Smooth muscle cell (in vitro differentiated cells): Measurements from ENCODE around the gene RHOH. TPM values are rescaled to one million over a fixed set of nuclear protein-coding genes. Genes with fewer than 3 reads are reported as not detected.

Source experiments
- DNase-seq: peaks from one replicate; lab custom pipeline; 2025; ENCODE audit not compliant: unreplicated experiment; lab: John Stamatoyannopoulos, UW
- H2AFZ ChIP-seq: fragments of 200-600 bp; sonication (generic); 2 replicates; pipeline ENCODE4 v1.6.0; 2016; ENCODE audit warnings: antibody characterized with exemption, low read depth, mild to moderate bottlenecking
- H3F3A ChIP-seq: fragments of 200-600 bp; sonication (generic); 2 replicates; pipeline ENCODE4 v1.6.0; 2017; ENCODE audit warnings: antibody characterized with exemption, low read depth
- H3K27ac ChIP-seq: fragments of 200-600 bp; sonication (generic); 2 replicates; pipeline ENCODE4 v1.5.1; 2016; ENCODE audit warnings: low read depth, mild to moderate bottlenecking
- H3K27me3 ChIP-seq: fragments of 200-600 bp; sonication (generic); 2 replicates; pipeline ENCODE4 v1.6.1; 2016; ENCODE audit warnings: low read depth, mild to moderate bottlenecking
- H3K36me3 ChIP-seq: fragments of 200-600 bp; sonication (generic); 2 replicates; pipeline ENCODE4 v1.5.1; 2016; ENCODE audit warnings: low read depth
- H3K4me1 ChIP-seq: fragments of 200-600 bp; sonication (generic); 2 replicates; pipeline ENCODE4 v1.5.1; 2016; ENCODE audit warnings: low read depth
- H3K4me2 ChIP-seq: fragments of 200-600 bp; sonication (generic); 2 replicates; pipeline ENCODE4 v1.6.0; 2016; ENCODE audit warnings: mild to moderate bottlenecking
- H3K4me3 ChIP-seq: fragments of 200-600 bp; sonication (generic); 2 replicates; pipeline ENCODE4 v1.5.1; 2016; ENCODE audit warnings: mild to moderate bottlenecking
- H3K79me2 ChIP-seq: fragments of 200-600 bp; sonication (generic); 2 replicates; pipeline ENCODE4 v1.6.0; 2016; ENCODE audit warnings: low read depth, mild to moderate bottlenecking
- H3K9ac ChIP-seq: fragments of 200-600 bp; sonication (generic); 2 replicates; pipeline ENCODE4 v1.6.0; 2016; ENCODE audit warnings: low read depth
- H3K9me3 ChIP-seq: fragments of 200-600 bp; sonication (generic); replicated peaks from 2 replicates; pipeline ENCODE4 v1.5.1; 2016; ENCODE audit warnings: low read depth
- H4K20me1 ChIP-seq: fragments of 200-600 bp; sonication (generic); 2 replicates; pipeline ENCODE4 v1.6.0; 2016; ENCODE audit warnings: low read depth
- CTCF ChIP-seq: fragments of 200-600 bp; sonication (generic); IDR thresholded peaks from 2 replicates; pipeline ENCODE4 v1.5.1; 2017; ENCODE audit warnings: borderline replicate concordance, mild to moderate bottlenecking, antibody characterized with exemption; ENCODE audit not compliant: insufficient read depth, poor library complexity, severe bottlenecking
- WGBS: methylation state at CpG from one replicate; pipeline ENCODE4 v1.1.7; 2016; ENCODE audit warnings: low lambda C conversion rate; 5-methylcytosine and 5-hydroxymethylcytosine counted together
- polyA plus RNA-seq: library from polyadenylated mRNA; unstranded; fragments of >200 nt; fragmentation: Nextera tagmentation; extraction: Ambion mirVana; gene quantifications from 2 replicates; pipeline ENCODE4 v1.2.1, GENCODE V29; 2016
- total RNA-seq: library from RNA; depleted of rRNA; stranded (reverse); fragments of >200 nt; gene quantifications from 2 replicates; pipeline ENCODE4 v1.2.3, GENCODE V29; 2014

The RHOH gene
- total and polyA plus RNA-seq, 2 experiments from 2014 or later, result 0.46 TPM; not detected in 1

- WGBS, result 82% methylated on average over 8 of the region's 8 CpGs
- TF ChIP-seq CTCF, result no peak
- Histone ChIP-seq H2AFZ (no peak overlapping the region), H3K79me2 (no peaks in the 10 kb centered on the region), H3K36me3 (no peaks in the 10 kb centered on the region), H3K4me2 (no peak overlapping the region), H3K4me3 (no peak overlapping the region), H3K4me1 (peaks cover 25% of the 10 kb centered on the region), H3K9me3 (no peaks in the 10 kb centered on the region), H4K20me1 (no peaks in the 10 kb centered on the region), H3K9ac (no peak overlapping the region), H3F3A (no peaks in the 10 kb centered on the region), H3K27ac (no peak overlapping the region), H3K27me3 (no peaks in the 10 kb centered on the region)
- DNase-seq, result no peak
Observed at GRCh38 chr4:40192114-40193015, 4.5 kb upstream of the RHOH start.

- Histone ChIP-seq H3K4me1 (peaks cover 33% of the 10 kb centered on the region), H3K27me3 (no peaks in the 10 kb centered on the region), H3K79me2 (no peaks in the 10 kb centered on the region), H3K27ac (no peak overlapping the region), H3K9me3 (no peaks in the 10 kb centered on the region), H3F3A (no peaks in the 10 kb centered on the region), H3K9ac (no peak overlapping the region), H2AFZ (no peak overlapping the region), H3K36me3 (no peaks in the 10 kb centered on the region), H3K4me3 (no peak overlapping the region), H3K4me2 (no peak overlapping the region), H4K20me1 (no peaks in the 10 kb centered on the region)
- 62% methylated on average over 9 of the region's 11 CpGs for WGBS
- TF ChIP-seq CTCF, result no peak
- no peak for DNase-seq
Observed at GRCh38 chr4:40193016-40193571, 3.7 kb upstream of the RHOH start.

DNA sequence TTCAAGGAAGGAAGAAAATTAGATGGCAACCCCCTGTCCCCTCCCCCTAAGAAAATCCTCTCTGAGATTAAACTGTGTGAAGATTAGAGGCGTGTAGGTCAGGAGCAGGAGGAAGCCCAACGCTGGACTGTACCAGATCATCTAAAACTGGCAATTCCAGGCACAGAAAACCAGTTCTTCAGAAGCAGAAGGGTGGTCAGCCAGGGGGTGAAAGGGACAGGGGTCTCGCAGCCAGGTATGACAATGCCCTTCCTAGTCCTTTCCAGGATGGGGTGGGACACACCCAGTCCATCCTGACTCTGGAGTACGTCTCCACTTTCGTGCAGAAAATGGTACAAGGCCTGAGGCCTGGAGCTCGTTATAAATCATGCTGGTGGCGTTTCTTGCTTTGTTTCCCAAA lies 3.3 kb upstream of the RHOH start:
- DNase-seq, result no peak
- H3K79me2 ChIP-seq, result no peaks in the 10 kb centered on the region
- WGBS, result 70% methylated on average over 7 of the region's 7 CpGs
- no peak overlapping the region for H2AFZ ChIP-seq
- H3K4me3 ChIP-seq, result no peak overlapping the region
- no peaks in the 10 kb centered on the region for H3F3A ChIP-seq
- no peaks in the 10 kb centered on the region for H3K27me3 ChIP-seq
- no peak for TF ChIP-seq CTCF
- H3K36me3 ChIP-seq, result no peaks in the 10 kb centered on the region
- H3K9ac ChIP-seq, result no peak overlapping the region
- no peaks in the 10 kb centered on the region for H3K9me3 ChIP-seq
- peaks cover 36% of the 10 kb centered on the region for H3K4me1 ChIP-seq
- H3K27ac ChIP-seq, result no peak overlapping the region
- no peak overlapping the region for H3K4me2 ChIP-seq
- no peaks in the 10 kb centered on the region for H4K20me1 ChIP-seq
